22Rv1 (cell line): ENCODE measurements around the gene GAR1.

Source experiments
- CTCF ChIP-seq: fragments of 450-650 bp; IDR thresholded peaks from 2 replicates; pipeline ENCODE4 v1.5.1; 2017; ENCODE audit warnings: mild to moderate bottlenecking
- ZFX ChIP-seq: fragments of 450-650 bp; IDR thresholded peaks from 2 replicates; pipeline ENCODE4 v1.6.1; 2017; ENCODE audit warnings: antibody characterized with exemption, borderline replicate concordance

- no peak for TF ChIP-seq CTCF
- no peak for TF ChIP-seq ZFX
Observed at GRCh38 chr4:109811707-109812106, 3.9 kb upstream of the GAR1 start.
